ENCODE data around the gene LIMS2.

LIMS2 gene

GRCh38 chr2:127644066-127645025, 31.0 kb downstream of the LIMS2 start:
- no peak for DNase-seq

- no peak for DNase-seq
Measured at GRCh38 chr2:127643439-127644065, 31.8 kb downstream of the LIMS2 start.

- DNase-seq: no peak
Measured at GRCh38 chr2:127642706-127643438, 32.5 kb downstream of the LIMS2 start.

- no peak for DNase-seq
Measured at GRCh38 chr2:127641846-127642507, 33.4 kb downstream of the LIMS2 start.

- DNase-seq: no peak
Measured at GRCh38 chr2:127641133-127641532, 34.2 kb downstream of the LIMS2 start.

- DNase-seq: no peak
Measured at GRCh38 chr2:127640082-127641072, 35.0 kb downstream of the LIMS2 start.

GRCh38 chr2:127639111-127639474, 36.2 kb downstream of the LIMS2 start:
- DNase-seq: no peak

- DNase-seq: peak; percentile 21
Measured at GRCh38 chr2:127638361-127639110, 36.8 kb downstream of the LIMS2 start.

GRCh38 chr2:127637725-127638252, 37.5 kb downstream of the LIMS2 start:
- DNase-seq: peak; percentile 48

- DNase-seq: no peak
Measured at GRCh38 chr2:127637236-127637630, 38.1 kb downstream of the LIMS2 start.

- no peak for DNase-seq
Measured at GRCh38 chr2:127636248-127637235, 38.8 kb downstream of the LIMS2 start.

GRCh38 chr2:127635380-127636237, 39.7 kb downstream of the LIMS2 start:
- no peak for DNase-seq

- no peak for DNase-seq
Measured at GRCh38 chr2:127634626-127635379, 40.5 kb downstream of the LIMS2 start.

GRCh38 chr2:127634066-127634617, 41.2 kb downstream of the LIMS2 start:
- no peak for DNase-seq

- DNase-seq: no peak
Measured at GRCh38 chr2:127633556-127634065, 41.7 kb downstream of the LIMS2 start.

GRCh38 chr2:127632592-127633489, 42.5 kb downstream of the LIMS2 start:
- no peak for DNase-seq
